MM.1S (cell line): ENCODE measurements around the gene TANGO2.

ENCODE experiments used
- DNase-seq: peaks from one replicate; pipeline ENCODE4 v3.0.0-alpha.2; 2015
- H2AFZ ChIP-seq: fragments of 300-600 bp; sonication (generic); 2 replicates; pipeline ENCODE4 v1.6.0; 2016; ENCODE audit warnings: antibody characterized with exemption, low read length
- H3F3A ChIP-seq: fragments of 300-600 bp; sonication (generic); 2 replicates; pipeline ENCODE4 v1.6.1; 2016; ENCODE audit warnings: mild to moderate bottlenecking, antibody characterized with exemption, low read length, moderate library complexity, mixed read lengths; ENCODE audit not compliant: insufficient read depth
- H3K27ac ChIP-seq: fragments of 300-600 bp; sonication (generic); 2 replicates; pipeline ENCODE4 v1.5.1; 2016; ENCODE audit warnings: mild to moderate bottlenecking, low read length
- H3K27me3 ChIP-seq: fragments of 300-600 bp; sonication (generic); replicated peaks from 2 replicates; pipeline ENCODE4 v1.6.0; 2016; ENCODE audit warnings: low read length; ENCODE audit not compliant: insufficient read depth
- H3K36me3 ChIP-seq: fragments of 300-600 bp; sonication (generic); replicated peaks from 2 replicates; pipeline ENCODE4 v1.6.1; 2016; ENCODE audit warnings: mild to moderate bottlenecking, low read length, mixed read lengths; ENCODE audit not compliant: insufficient read depth
- H3K4me1 ChIP-seq: fragments of 300-600 bp; sonication (generic); 2 replicates; pipeline ENCODE4 v1.6.1; 2016; ENCODE audit warnings: low read length, mixed read lengths
- H3K4me2 ChIP-seq: fragments of 300-600 bp; sonication (generic); 2 replicates; pipeline ENCODE4 v1.6.0; 2016; ENCODE audit warnings: low read depth, low read length
- H3K4me3 ChIP-seq: fragments of 300-600 bp; sonication (generic); 2 replicates; pipeline ENCODE4 v1.5.1; 2016; ENCODE audit warnings: low read length, mixed read lengths
- H3K79me2 ChIP-seq: fragments of 300-600 bp; sonication (generic); 2 replicates; pipeline ENCODE4 v1.6.1; 2016; ENCODE audit warnings: mixed run types, low read length, mixed read lengths
- H3K9ac ChIP-seq: fragments of 300-600 bp; sonication (generic); 2 replicates; pipeline ENCODE4 v1.6.1; 2016; ENCODE audit warnings: low read length, mixed read lengths
- H3K9me2 ChIP-seq: fragments of 300-600 bp; sonication (generic); replicated peaks from 2 replicates; pipeline ENCODE4 v1.6.1; 2016; ENCODE audit warnings: mild to moderate bottlenecking, low read length, mixed read lengths; ENCODE audit not compliant: insufficient read depth
- H3K9me3 ChIP-seq: fragments of 300-600 bp; sonication (generic); replicated peaks from 2 replicates; pipeline ENCODE4 v1.6.1; 2016; ENCODE audit warnings: mild to moderate bottlenecking, low read length, mixed read lengths; ENCODE audit not compliant: insufficient read depth
- H4K20me1 ChIP-seq: fragments of 300-600 bp; sonication (generic); 2 replicates; pipeline ENCODE4 v1.6.1; 2016; ENCODE audit warnings: mild to moderate bottlenecking, low read length, moderate library complexity, mixed read lengths; ENCODE audit not compliant: insufficient read depth
- EZH2 ChIP-seq: fragments of 300-600 bp; sonication (generic); optimal IDR thresholded peaks from 2 replicates; pipeline ENCODE3; 2017; ENCODE audit warnings: low read depth, mild to moderate bottlenecking, antibody characterized with exemption, low read length, mixed read lengths
- EZH2phosphoT487 ChIP-seq: fragments of 300-600 bp; sonication (generic); IDR thresholded peaks from 2 replicates; pipeline ENCODE4 v1.6.1; 2018; ENCODE audit warnings: antibody characterized with exemption, low read length
- TF ChIP-seq, protein P1 (sequence below): fragments of 300-600 bp; sonication (generic); IDR thresholded peaks from 2 replicates; pipeline ENCODE4 v1.5.1; 2016; ENCODE audit warnings: antibody characterized with exemption, low read length, mixed read lengths

Gene TANGO2

DNA sequence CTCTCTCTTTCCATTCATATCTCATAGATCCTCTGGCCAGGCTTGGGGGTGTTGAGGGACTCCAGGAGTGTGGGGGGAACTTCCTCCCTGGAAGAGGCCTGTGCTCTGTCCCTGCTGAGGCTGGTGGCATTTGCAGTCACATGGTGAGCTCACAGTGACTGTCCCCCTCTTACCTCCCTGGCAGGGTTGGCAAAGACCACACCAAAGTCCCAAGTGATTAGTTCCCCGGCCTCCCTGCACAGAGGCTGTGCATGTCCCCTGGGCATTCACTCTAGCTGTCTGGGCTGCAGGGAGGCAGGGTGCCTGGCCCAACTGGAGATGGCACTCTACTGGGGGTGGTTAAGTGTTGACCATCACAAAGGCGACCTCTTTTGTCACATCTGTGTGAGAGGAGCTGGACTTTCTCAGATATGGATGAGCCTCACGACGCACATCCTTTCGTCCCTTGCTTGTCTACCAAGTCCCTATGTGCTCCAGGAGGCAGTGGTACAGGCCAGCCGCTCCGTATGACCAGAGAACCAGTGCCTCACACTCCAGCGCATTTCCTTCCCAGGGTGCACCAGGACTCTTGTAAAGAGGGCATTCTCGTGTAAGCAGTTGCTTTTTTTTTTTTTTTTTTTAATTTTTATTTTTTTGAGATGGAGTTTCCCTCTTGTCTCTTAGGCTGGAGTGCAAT lies 8.8 kb downstream of the TANGO2 start:
- Histone ChIP-seq H3K9ac (no peak overlapping the region), H2AFZ (no peak overlapping the region), H3K9me2 (no peaks in the 10 kb centered on the region), H3K36me3 (no peaks in the 10 kb centered on the region), H3K27ac (no peak overlapping the region), H3K4me2 (no peak overlapping the region), H3K9me3 (no peaks in the 10 kb centered on the region), H3K27me3 (no peaks in the 10 kb centered on the region), H4K20me1 (no peaks in the 10 kb centered on the region), H3K4me1 (no peaks in the 10 kb centered on the region), H3K4me3 (no peak overlapping the region), H3F3A (no peaks in the 10 kb centered on the region), H3K79me2 (peaks cover 2% of the 10 kb centered on the region; the same call in 1 of the 2 replicates)
- no peak for DNase-seq
- TF ChIP-seq EZH2phosphoT487, result no peak
- no peak for TF ChIP-seq EZH2
- TF ChIP-seq, protein P1, sequence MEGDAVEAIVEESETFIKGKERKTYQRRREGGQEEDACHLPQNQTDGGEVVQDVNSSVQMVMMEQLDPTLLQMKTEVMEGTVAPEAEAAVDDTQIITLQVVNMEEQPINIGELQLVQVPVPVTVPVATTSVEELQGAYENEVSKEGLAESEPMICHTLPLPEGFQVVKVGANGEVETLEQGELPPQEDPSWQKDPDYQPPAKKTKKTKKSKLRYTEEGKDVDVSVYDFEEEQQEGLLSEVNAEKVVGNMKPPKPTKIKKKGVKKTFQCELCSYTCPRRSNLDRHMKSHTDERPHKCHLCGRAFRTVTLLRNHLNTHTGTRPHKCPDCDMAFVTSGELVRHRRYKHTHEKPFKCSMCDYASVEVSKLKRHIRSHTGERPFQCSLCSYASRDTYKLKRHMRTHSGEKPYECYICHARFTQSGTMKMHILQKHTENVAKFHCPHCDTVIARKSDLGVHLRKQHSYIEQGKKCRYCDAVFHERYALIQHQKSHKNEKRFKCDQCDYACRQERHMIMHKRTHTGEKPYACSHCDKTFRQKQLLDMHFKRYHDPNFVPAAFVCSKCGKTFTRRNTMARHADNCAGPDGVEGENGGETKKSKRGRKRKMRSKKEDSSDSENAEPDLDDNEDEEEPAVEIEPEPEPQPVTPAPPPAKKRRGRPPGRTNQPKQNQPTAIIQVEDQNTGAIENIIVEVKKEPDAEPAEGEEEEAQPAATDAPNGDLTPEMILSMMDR, result no peak

DNA sequence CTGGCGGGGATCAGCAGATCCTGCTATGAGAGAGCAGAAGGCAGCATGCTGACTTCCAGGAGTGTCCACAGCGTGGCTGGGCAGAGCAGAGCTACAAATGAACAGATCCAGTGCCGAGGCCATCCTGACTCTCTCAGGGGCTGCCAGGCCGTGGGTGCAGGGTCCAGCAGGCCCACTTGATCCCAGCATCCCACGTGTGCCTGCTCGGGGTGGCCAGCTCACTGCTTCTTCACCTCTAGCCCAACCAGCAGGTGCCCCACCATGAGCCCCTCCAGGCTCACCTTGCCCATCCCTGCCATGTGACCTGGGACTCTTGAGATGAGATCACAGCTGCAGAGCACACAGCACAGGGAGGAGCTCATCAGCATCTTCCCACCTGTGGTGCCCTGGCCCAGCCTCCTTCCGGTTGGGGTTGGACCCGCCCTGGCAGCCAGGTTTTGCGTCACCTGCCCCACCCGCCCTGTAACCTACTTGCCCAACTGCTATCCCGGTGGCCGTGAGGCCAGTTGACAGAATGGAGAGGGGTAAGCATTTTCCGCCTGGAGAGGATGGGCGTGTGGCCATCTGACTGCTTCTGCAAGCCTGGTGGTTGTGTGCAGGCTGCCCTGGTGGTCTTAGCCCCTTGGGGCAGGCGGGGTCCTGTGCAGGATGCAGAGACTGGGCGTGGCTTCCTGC lies 11.0 kb downstream of the TANGO2 start:
- no peak overlapping the region for H3K4me2 ChIP-seq
- DNase-seq, result no peak
- no peaks in the 10 kb centered on the region for H4K20me1 ChIP-seq
- H3K27me3 ChIP-seq, result no peaks in the 10 kb centered on the region
- no peak overlapping the region for H3K27ac ChIP-seq
- no peak for TF ChIP-seq EZH2
- no peak for TF ChIP-seq EZH2phosphoT487
- TF ChIP-seq, protein P1, result no peak
- no peak overlapping the region for H2AFZ ChIP-seq
- H3K36me3 ChIP-seq, result no peaks in the 10 kb centered on the region
- H3K4me3 ChIP-seq, result no peak overlapping the region
- H3K9ac ChIP-seq, result no peak overlapping the region
- H3K79me2 ChIP-seq, result peaks cover 2% of the 10 kb centered on the region; the same call in 1 of the 2 replicates
- H3K4me1 ChIP-seq, result peaks cover 8% of the 10 kb centered on the region
- H3F3A ChIP-seq, result no peaks in the 10 kb centered on the region
- H3K9me2 ChIP-seq, result no peaks in the 10 kb centered on the region
- H3K9me3 ChIP-seq, result no peaks in the 10 kb centered on the region

- no peaks in the 10 kb centered on the region for H3K9me3 ChIP-seq
- no peak overlapping the region for H3K4me3 ChIP-seq
- H4K20me1 ChIP-seq, result no peaks in the 10 kb centered on the region
- H3K36me3 ChIP-seq, result no peaks in the 10 kb centered on the region
- no peak for TF ChIP-seq EZH2
- TF ChIP-seq EZH2phosphoT487, result no peak
- TF ChIP-seq, protein P1, result no peak
- no peaks in the 10 kb centered on the region for H3K9me2 ChIP-seq
- no peaks in the 10 kb centered on the region for H3K27me3 ChIP-seq
- peaks cover 2% of the 10 kb centered on the region; the same call in 1 of the 2 replicates for H3K79me2 ChIP-seq
- DNase-seq, result no peak
- H3K4me1 ChIP-seq, result peaks cover 8% of the 10 kb centered on the region
- H2AFZ ChIP-seq, result no peak overlapping the region
- no peak overlapping the region for H3K9ac ChIP-seq
- no peaks in the 10 kb centered on the region for H3F3A ChIP-seq
- no peak overlapping the region for H3K4me2 ChIP-seq
- H3K27ac ChIP-seq, result no peak overlapping the region
These were observed 11.6 kb downstream of the TANGO2 start for GRCh38 chr22:20032407-20032991.
